ENCODE data around the gene UGT8.
"Not testable (repeated sequence)": the region's sequence is repeated elsewhere in the genome, so short reads cannot be mapped to it uniquely, and the experiment has no call there.

The UGT8 gene

GRCh38 chr4:114598191-114599121, at the start of gene UGT8:
Gene UGT8 (plus strand): TSS chr4:114598807. CDS start chr4:114622881, 24,074 bp downstream.
- DNase-seq: peak; percentile 21

GRCh38 chr4:114549638-114550037, 49.0 kb upstream of the UGT8 start:
- DNase-seq: no peak

- DNase-seq: no peak
Measured at GRCh38 chr4:114558446-114559020, 40.1 kb upstream of the UGT8 start.

DNA sequence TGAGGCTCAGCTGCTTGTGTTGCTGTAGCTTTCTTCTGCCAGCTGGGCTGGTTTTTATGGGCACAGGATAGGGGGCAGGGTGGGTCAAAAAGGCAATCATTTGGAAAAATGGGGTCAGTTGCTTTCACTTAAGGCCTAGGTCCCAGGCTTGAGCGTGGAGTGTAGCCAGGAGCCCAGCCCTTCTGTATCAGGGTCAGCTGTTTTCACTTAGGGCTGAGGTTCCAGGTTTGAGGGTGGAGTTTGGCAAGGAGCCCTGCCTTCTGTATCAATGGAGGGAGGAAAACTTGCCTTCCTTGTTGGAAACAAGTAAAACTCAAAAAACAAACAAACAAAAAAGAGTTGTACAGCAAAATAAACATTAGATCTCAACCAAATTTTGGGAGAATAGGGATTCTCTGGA, 37.0 kb upstream of the UGT8 start:
- DNase-seq: no peak

- no peak for DNase-seq
Measured at GRCh38 chr4:114562176-114562904, 36.3 kb upstream of the UGT8 start.

- no peak for DNase-seq
Measured at GRCh38 chr4:114563536-114564315, 34.9 kb upstream of the UGT8 start.

DNA sequence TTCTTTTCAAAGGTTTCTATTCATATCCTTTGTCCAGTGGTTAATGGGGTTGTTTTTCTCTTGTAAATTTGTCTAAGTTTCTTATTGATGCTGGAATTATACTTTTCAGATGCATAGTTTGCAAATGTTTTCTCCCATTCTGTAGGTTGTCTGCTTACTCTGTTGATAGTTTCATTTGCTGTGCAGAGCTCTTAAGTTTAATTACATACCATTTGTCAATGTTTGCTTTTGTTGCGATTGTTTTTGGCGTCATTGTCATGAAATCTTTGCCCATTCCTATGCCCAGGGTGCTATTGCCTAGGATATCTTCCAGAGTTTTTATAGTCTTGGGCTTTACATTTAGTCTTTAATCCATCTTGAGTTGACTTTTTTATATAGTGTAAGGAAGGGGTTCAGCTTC, 21.2 kb upstream of the UGT8 start:
- no peak for DNase-seq

GRCh38 chr4:114582621-114583020, 16.0 kb upstream of the UGT8 start:
- no peak for DNase-seq

DNA sequence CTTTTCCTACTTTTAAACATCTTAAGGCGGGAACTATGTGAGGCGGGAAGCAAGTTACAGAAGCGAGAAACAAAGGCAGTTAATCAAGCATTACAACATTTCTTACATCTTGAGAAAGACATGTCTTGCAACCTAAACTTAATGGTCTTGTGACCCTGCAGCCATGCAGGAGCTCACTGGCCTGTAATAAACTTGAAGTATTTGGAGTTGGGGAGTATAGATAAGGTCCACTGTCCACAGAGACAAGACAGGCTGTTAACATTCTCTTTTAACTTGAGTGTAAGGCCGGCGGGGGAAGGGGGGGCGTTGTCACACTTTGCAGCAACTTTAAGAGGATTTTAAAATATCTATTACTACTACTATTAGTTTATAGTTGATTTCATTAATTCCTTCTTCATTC, 10.3 kb upstream of the UGT8 start:
- no peak for DNase-seq

GRCh38 chr4:114590360-114590759, 8.2 kb upstream of the UGT8 start:
- not testable (repeated sequence) for DNase-seq

- DNase-seq: no peak
Measured at GRCh38 chr4:114593526-114593925, 5.1 kb upstream of the UGT8 start.

- no peak for DNase-seq
Measured at GRCh38 chr4:114595207-114595606, 3.4 kb upstream of the UGT8 start.

DNA sequence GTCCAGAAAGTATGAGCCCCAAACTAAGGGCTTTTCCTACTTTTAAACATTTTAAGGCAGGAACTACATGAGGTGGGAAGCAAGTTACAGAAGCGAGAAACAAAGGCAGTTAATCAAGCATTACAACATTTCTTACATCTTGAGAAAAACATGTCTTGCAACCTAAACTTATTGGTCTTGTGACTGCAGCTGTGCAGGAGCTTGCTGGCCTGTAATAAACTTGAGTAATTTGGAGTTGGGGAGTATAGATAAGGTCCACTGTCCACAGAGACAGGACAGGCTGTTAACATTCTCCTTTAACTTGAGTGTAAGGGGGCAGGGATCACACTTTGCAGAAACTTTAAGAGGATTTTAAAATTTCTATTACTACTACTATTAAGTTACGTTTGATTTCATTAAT, 2.7 kb upstream of the UGT8 start:
- DNase-seq: no peak

- DNase-seq: no peak
Measured at GRCh38 chr4:114597410-114598115, 1.0 kb upstream of the UGT8 start.

DNA sequence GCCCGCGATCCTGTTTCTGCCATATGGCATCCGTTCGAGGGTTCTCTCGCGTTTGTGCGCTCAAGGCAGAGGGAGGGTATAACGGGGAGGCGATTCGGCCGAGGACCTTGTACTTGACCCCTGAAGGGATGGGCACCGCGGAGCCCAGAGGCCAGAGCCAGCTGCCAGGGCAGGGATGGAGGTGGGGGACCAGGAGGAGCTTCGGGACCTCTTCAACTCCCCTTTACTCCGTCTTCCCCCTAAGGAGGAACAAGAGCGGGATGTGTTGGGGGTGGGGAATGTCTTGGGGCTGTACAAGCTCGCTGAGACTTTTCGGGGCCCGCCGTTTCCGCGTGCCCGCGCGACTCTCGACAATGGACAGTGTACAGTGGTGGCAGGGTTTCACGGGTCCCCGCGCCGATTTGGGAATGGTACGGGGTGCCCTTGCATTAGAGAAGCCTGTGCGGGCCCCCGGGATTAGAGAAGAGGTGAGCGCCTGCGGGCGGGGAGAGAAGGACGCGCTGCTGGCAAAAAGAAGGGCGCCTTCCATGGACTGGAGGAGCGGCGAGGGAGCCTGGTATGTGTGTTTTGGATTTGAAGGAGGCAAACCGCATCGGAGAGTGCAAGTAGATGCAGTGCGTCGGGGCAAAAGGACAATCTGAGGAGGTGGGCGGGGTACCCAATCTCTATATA, 760 bp downstream of the UGT8 start:
- DNase-seq: no peak

DNA sequence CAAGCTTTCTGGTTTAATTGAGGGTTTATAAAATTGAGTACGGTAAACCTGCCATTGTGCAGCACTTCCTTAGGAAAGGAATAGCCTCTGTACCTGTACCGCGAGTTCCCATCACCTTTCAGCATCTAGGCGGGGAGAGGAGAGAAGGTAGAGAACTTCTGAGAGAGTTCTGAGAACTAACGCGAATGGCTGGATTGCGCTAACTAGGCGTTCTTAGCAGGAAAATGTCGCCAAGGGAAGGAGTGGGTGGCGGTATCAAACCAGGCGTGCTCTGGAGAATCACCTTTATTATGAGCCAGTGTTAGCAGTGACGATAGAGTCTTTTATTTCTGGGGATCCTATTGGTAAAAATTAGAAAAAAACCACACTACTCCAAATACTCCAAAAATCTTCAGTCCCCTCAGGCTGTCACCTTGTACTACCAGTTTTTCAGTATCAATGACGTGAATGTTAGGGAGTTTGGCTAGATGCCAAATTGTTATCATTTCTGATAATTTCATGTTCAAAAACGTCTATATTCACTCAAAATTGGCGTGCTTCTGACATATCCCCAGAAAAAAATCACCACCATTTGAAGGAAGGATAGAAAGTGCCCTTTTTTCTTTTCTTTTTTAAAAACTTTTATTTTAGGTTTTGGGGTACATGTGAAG, 1.4 kb downstream of the UGT8 start:
- DNase-seq: no peak

GRCh38 chr4:114600672-114601071, 2.1 kb downstream of the UGT8 start:
- no peak for DNase-seq

DNA sequence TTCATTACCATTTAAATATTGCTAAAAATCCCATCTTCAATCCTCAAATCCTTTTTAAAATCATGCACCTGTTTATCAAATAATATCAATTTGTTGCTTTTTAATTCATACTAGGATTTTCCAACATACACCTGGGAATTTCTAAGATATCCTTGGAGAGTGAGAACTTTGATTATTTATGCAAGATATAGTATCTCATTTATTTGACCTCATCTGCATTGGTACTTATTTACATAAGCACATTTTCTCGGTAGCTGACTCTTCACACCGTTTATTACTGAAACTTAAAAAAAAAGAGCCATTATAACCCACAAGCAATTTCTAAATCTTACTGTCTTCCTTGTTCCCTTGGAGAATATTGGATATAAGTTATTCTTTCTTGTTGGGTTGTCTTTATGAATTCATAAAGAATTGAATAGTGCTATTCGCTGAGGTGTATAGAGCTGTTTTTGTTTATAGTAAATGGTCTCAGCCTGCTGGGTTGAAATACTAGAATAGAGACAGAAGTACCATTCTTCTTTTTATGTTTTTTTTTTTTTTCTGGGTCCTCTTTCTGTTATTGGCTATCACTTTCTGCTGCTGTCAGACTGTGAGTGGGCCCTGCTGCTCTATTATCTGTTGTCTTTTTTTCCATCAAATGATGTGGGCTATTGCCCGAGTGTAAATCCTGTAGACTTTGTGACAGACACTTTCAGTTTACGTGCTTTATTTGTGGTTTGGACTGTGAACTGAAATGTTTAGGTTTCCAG, 2.9 kb downstream of the UGT8 start:
- no peak for DNase-seq

- no peak for DNase-seq
Measured at GRCh38 chr4:114603497-114603896, 4.9 kb downstream of the UGT8 start.

GRCh38 chr4:114606245-114606644, 7.6 kb downstream of the UGT8 start:
- no peak for DNase-seq
